CD14-positive monocyte (primary cell): ENCODE measurements around the gene MYO16. TPM values are rescaled to one million over a fixed set of nuclear protein-coding genes. Genes with fewer than 3 reads are reported as not detected.

ENCODE experiments used
- DNase-seq, 3 donors: peaks; one replicate each; pipeline ENCODE4 v3.0.0-alpha.2; 2011 to 2022
- H2AFZ ChIP-seq: 2 replicates; pipeline ENCODE4 v1.6.0; 2012; ENCODE audit warnings: mild to moderate bottlenecking, low read depth, low read length, inconsistent platforms; ENCODE audit not compliant: insufficient read depth, poor library complexity, severe bottlenecking
- H3K27ac ChIP-seq, 2 donors: 1 replicate in 1 of 2; 2 replicates in 1 of 2; pipeline ENCODE4 v1.5.1; 2012 to 2013; ENCODE audit warnings: low read length in 2 of 2, control low read depth in 1 of 2, inconsistent platforms in 1 of 2, low read depth in 1 of 2, mild to moderate bottlenecking in 1 of 2
- H3K27me3 ChIP-seq, 2 donors: one replicate each; pipeline versions ENCODE4 v1.6.0 to v1.6.1; 2011 to 2013; ENCODE audit warnings: low read length in 2 of 2; ENCODE audit not compliant: control insufficient read depth in 2 of 2, insufficient read depth in 2 of 2
- H3K36me3 ChIP-seq, 2 donors: replicated peaks in 1 of 2; 1 replicate in 1 of 2; 2 replicates in 1 of 2; pipeline versions ENCODE4 v1.5.1 to v1.6.1; 2012 to 2013; ENCODE audit warnings: low read length in 2 of 2, control low read depth in 1 of 2, inconsistent platforms in 1 of 2, mild to moderate bottlenecking in 1 of 2; ENCODE audit not compliant: insufficient read depth in 2 of 2, control insufficient read depth in 1 of 2
- H3K4me1 ChIP-seq, 2 donors: 1 replicate in 1 of 2; 2 replicates in 1 of 2; pipeline versions ENCODE4 v1.5.1 to v1.6.1; 2012 to 2013; ENCODE audit warnings: low read length in 2 of 2, control low read depth in 1 of 2, inconsistent platforms in 1 of 2, mild to moderate bottlenecking in 1 of 2, moderate library complexity in 1 of 2; ENCODE audit not compliant: insufficient read depth in 2 of 2, control insufficient read depth in 1 of 2
- H3K4me2 ChIP-seq: replicated peaks from 2 replicates; pipeline ENCODE3; 2012; ENCODE audit warnings: low read length, moderate library complexity, mild to moderate bottlenecking; ENCODE audit not compliant: poor library complexity, severe bottlenecking; ENCODE audit errors: extremely low read depth
- H3K4me3 ChIP-seq, 3 experiments: fragments of 200-600 bp in 1 of 3; sonication (generic) in 1 of 3; replicated peaks in 1 of 3; 1 replicate in 2 of 3; 2 replicates in 1 of 3; pipeline ENCODE4 v1.5.1; 2011 to 2013; ENCODE audit warnings: low read length in 3 of 3, mild to moderate bottlenecking in 3 of 3, control low read depth in 2 of 3, low read depth in 2 of 3, inconsistent platforms in 1 of 3, moderate library complexity in 1 of 3
- H3K79me2 ChIP-seq: 2 replicates; pipeline ENCODE4 v1.6.0; 2012; ENCODE audit warnings: mild to moderate bottlenecking, control low read depth, inconsistent platforms, low read length, moderate library complexity; ENCODE audit not compliant: insufficient read depth
- H3K9ac ChIP-seq: 2 replicates; pipeline ENCODE4 v1.6.0; 2017; ENCODE audit warnings: low read length, mild to moderate bottlenecking; ENCODE audit not compliant: insufficient read depth, poor library complexity, severe bottlenecking
- H3K9me3 ChIP-seq, 2 donors: replicated peaks in 1 of 2; 1 replicate in 1 of 2; 2 replicates in 1 of 2; pipeline versions ENCODE4 v1.5.1 to v1.6.1; 2012 to 2013; ENCODE audit warnings: low read length in 2 of 2, control low read depth in 1 of 2; ENCODE audit not compliant: control insufficient read depth in 1 of 2, insufficient read depth in 1 of 2
- H4K20me1 ChIP-seq: 2 replicates; pipeline ENCODE4 v1.6.0; 2012; ENCODE audit warnings: mild to moderate bottlenecking, low read length, control low read depth, moderate library complexity; ENCODE audit not compliant: insufficient read depth
- H3K27ac Mint-ChIP-seq, 7 donors: one replicate each; pipeline ENCODE4 v1.8.0; 2020; ENCODE audit warnings: mild to moderate bottlenecking in 7 of 7, mixed read lengths in 7 of 7, moderate library complexity in 6 of 7, inconsistent platforms in 2 of 7
- H3K27me3 Mint-ChIP-seq, 3 donors: one replicate each; pipeline ENCODE4 v1.8.0; 2021 to 2022; ENCODE audit warnings: low read depth in 3 of 3, mild to moderate bottlenecking in 3 of 3, mixed read lengths in 3 of 3, moderate library complexity in 3 of 3, inconsistent platforms in 1 of 3
- H3K36me3 Mint-ChIP-seq, 2 donors: one replicate each; pipeline ENCODE4 v1.8.0; 2020; ENCODE audit warnings: mixed read lengths in 2 of 2, inconsistent platforms in 1 of 2, mild to moderate bottlenecking in 1 of 2
- H3K4me1 Mint-ChIP-seq: one replicate; pipeline ENCODE4 v1.8.0; 2020; ENCODE audit warnings: mild to moderate bottlenecking, mixed read lengths
- H3K4me3 Mint-ChIP-seq, 2 donors: one replicate each; pipeline ENCODE4 v1.8.0; 2020; ENCODE audit warnings: mild to moderate bottlenecking in 2 of 2, mixed read lengths in 2 of 2, moderate library complexity in 1 of 2
- H3K9me3 Mint-ChIP-seq, 7 donors: one replicate each; pipeline ENCODE4 v1.8.0; 2020 to 2022; ENCODE audit warnings: mixed read lengths in 7 of 7, mild to moderate bottlenecking in 6 of 7, moderate library complexity in 6 of 7, inconsistent platforms in 2 of 7
- WGBS: methylation state at CpG from one replicate; pipeline ENCODE4 v1.1.5; 2013; ENCODE audit warnings: missing lambda C conversion rate; ENCODE audit not compliant: insufficient coverage; 5-methylcytosine and 5-hydroxymethylcytosine counted together
- intact Hi-C, 2 donors: fragments of 100-400 bp; cut with micrococcal nuclease; formaldehyde crosslinking; loops; one replicate each; pipeline versions ENCODE4 v1.15.0 to v1.15.1; 2023
- polyA plus RNA-seq, 3 donors: library from polyadenylated mRNA; depleted of rRNA in 1 of 3; unstranded in 2 of 3; stranded (reverse) in 1 of 3; fragments of 300-500 nt in 2 of 3; fragments of >200 nt in 1 of 3; fragmentation: Illumina TruSeq in 2 of 3; gene quantifications; 1 replicate in 2 of 3; 2 replicates in 1 of 3; pipeline ENCODE4 v1.2.3, GENCODE V29; 2012 to 2021
- TF ChIP-seq, protein P1 (sequence below): fragments of 200-600 bp; IDR thresholded peaks from one replicate; pipeline ENCODE4 v1.8.0; 2022; ENCODE audit warnings: antibody characterized with exemption, mild to moderate bottlenecking

MYO16 gene
- polyA plus RNA-seq, 3 donors = not detected

DNA sequence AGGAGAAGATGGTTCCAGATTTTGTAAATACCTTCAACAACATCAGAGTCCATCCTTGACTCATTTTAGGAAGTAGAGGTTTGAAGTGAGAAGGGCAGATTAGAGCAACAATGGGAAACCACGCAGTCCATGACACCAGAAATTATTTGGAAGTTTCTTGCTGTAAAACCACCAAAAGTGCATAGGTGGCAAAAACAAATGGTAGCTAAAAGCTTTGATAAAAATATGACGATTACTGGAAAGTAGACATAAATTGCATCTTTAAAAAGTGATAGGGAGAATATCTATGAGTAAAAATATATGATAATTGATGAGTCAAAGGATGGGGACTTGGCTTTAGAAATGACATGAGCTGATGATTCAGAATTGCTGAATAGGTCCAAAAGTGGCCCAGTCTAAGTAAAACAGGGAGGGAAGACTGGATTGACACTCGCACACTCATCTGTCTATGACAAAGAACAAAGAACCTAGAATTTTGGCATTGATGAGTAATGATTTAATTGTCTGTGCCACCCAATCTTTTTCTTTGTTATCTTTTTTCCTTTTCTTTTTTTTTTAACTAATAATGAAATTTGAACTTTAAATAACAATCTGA, 472.2 kb downstream of the MYO16 start:
- TF ChIP-seq, protein P1, sequence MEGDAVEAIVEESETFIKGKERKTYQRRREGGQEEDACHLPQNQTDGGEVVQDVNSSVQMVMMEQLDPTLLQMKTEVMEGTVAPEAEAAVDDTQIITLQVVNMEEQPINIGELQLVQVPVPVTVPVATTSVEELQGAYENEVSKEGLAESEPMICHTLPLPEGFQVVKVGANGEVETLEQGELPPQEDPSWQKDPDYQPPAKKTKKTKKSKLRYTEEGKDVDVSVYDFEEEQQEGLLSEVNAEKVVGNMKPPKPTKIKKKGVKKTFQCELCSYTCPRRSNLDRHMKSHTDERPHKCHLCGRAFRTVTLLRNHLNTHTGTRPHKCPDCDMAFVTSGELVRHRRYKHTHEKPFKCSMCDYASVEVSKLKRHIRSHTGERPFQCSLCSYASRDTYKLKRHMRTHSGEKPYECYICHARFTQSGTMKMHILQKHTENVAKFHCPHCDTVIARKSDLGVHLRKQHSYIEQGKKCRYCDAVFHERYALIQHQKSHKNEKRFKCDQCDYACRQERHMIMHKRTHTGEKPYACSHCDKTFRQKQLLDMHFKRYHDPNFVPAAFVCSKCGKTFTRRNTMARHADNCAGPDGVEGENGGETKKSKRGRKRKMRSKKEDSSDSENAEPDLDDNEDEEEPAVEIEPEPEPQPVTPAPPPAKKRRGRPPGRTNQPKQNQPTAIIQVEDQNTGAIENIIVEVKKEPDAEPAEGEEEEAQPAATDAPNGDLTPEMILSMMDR = no peak
- intact Hi-C loops = no loop called here
- Histone ChIP-seq H3K79me2 (no peaks in the 10 kb centered on the region), H3K4me1 (no peaks in the 10 kb centered on the region), H2AFZ (no peak overlapping the region), H3K4me2 (no peak overlapping the region), H3K27me3 (no peaks in the 10 kb centered on the region), H3K27ac (no peak overlapping the region), H4K20me1 (no peaks in the 10 kb centered on the region), H3K4me3 (no peak overlapping the region), H3K9me3 (no peaks in the 10 kb centered on the region), H3K36me3 (no peaks in the 10 kb centered on the region), H3K9ac (no peak overlapping the region)
- 36% methylated on average over 2 of the region's 3 CpGs for WGBS
- peaks cover 0 to 3% (median 0%) of the 10 kb centered on the region in 7 donors for H3K9me3 Mint-ChIP-seq
- no peak overlapping the region for H3K27ac Mint-ChIP-seq
- H3K36me3 Mint-ChIP-seq = no peaks in the 10 kb centered on the region
- no peaks in the 10 kb centered on the region for H3K27me3 Mint-ChIP-seq
- H3K4me1 Mint-ChIP-seq = peaks cover 2% of the 10 kb centered on the region
- DNase-seq = no peak
- H3K4me3 Mint-ChIP-seq = no peak overlapping the region

DNA sequence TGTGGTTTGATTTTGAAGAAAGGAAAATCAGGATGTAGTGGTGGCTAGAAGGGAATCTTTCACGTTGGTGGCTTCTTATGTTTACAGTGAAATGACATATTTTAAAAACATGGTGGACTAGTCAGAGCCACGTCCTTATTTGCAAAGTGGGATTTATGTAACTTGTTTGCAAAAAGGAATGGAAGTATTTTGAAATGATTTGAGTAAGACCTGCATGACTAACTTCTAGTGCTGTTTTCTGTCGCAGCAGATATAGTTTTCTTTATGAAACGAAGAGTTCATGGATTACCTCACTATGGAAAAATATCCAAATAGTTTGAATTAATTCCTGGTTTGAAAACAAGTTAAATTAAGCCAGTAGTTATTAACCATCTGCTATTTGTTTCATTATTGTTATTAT, 476.5 kb downstream of the MYO16 start:
- Histone ChIP-seq H3K9me3 (no peaks in the 10 kb centered on the region), H4K20me1 (no peaks in the 10 kb centered on the region), H3K36me3 (no peaks in the 10 kb centered on the region), H3K4me1 (no peaks in the 10 kb centered on the region), H3K79me2 (no peaks in the 10 kb centered on the region), H3K4me2 (no peak overlapping the region), H2AFZ (no peak overlapping the region), H3K9ac (no peak overlapping the region), H3K27ac (no peak overlapping the region), H3K4me3 (no peak overlapping the region), H3K27me3 (no peaks in the 10 kb centered on the region)
- no peak overlapping the region for H3K27ac Mint-ChIP-seq
- H3K27me3 Mint-ChIP-seq = no peaks in the 10 kb centered on the region
- peaks cover 0 to 3% (median 0%) of the 10 kb centered on the region in 7 donors for H3K9me3 Mint-ChIP-seq
- H3K4me3 Mint-ChIP-seq = no peak overlapping the region
- no peak for DNase-seq
- no peaks in the 10 kb centered on the region for H3K36me3 Mint-ChIP-seq
- intact Hi-C loops = no loop called here
- peaks cover 2% of the 10 kb centered on the region for H3K4me1 Mint-ChIP-seq
- 57% methylated on average over 1 of the region's 4 CpGs for WGBS
- TF ChIP-seq, protein P1 = no peak
